ENCODE measurements around the gene LMBRD2. TPM values are rescaled to one million over a fixed set of nuclear protein-coding genes. Genes with fewer than 3 reads are reported as not detected.

Gene LMBRD2
- total RNA-seq, 4 donors from 2014 or later: 18.1 to 23.5 (median 19.4) TPM

GRCh38 chr5:36178524-36178890 lies 26.8 kb upstream of the LMBRD2 start:
- H3K36me3 ChIP-seq: peaks cover 0 to 5% of the 10 kb centered on the region in 2 donors

GRCh38 chr5:36177715-36178523 lies 26.2 kb upstream of the LMBRD2 start:
- TF ChIP-seq CTCF (IDR thresholded peaks at IDR 0.05): peak in 5 of 6 experiments; percentile 25 to 73 (median 64)
- TF ChIP-seq POLR2A (IDR thresholded peaks at IDR 0.05): no peak
- no peak overlapping the region for H3K4me3 ChIP-seq (replicated peaks in 1 of 3)
- 65 to 67% methylated on average over 2 of the region's 2 CpGs for WGBS, 2 donors
- H3K36me3 ChIP-seq: peaks cover 0 to 11% of the 10 kb centered on the region in 2 donors
- no peaks in the 10 kb centered on the region for H3K4me1 ChIP-seq
- intact Hi-C loops (cut with DNase I): loop anchor here (5.0 kb wide), 1 partner anchor 129 kb away; no protein-coding TSS in a partner anchor
- no peaks in the 10 kb centered on the region for H3K9me3 ChIP-seq
- peak; percentile 15 to 16 for DNase-seq
- no peaks in the 10 kb centered on the region for H3K27me3 ChIP-seq
- H3K27ac ChIP-seq: no peak overlapping the region

More at GRCh38 chr5:36178524-36178890, 26.8 kb upstream of the LMBRD2 start:
- intact Hi-C loops (cut with DNase I): loop anchor here (5.0 kb wide), 1 partner anchor 129 kb away; no protein-coding TSS in a partner anchor
- TF ChIP-seq CTCF (IDR thresholded peaks at IDR 0.05) (no peak), POLR2A (IDR thresholded peaks at IDR 0.05) (no peak)
- Histone ChIP-seq H3K4me1 (no peaks in the 10 kb centered on the region), H3K4me3 (replicated peaks in 1 of 3) (no peak overlapping the region), H3K27ac (no peak overlapping the region), H3K9me3 (no peaks in the 10 kb centered on the region), H3K27me3 (no peaks in the 10 kb centered on the region)
- no peak for DNase-seq
- WGBS, 2 donors: 97% methylated on average over 3 of the region's 3 CpGs

- Histone ChIP-seq H3K4me3 (replicated peaks in 1 of 3) (no peak overlapping the region), H3K27ac (no peak overlapping the region), H3K36me3 (peaks cover 0 to 14% of the 10 kb centered on the region in 2 donors), H3K4me1 (no peaks in the 10 kb centered on the region), H3K27me3 (no peaks in the 10 kb centered on the region), H3K9me3 (no peaks in the 10 kb centered on the region)
- intact Hi-C loops (cut with DNase I): loop anchor here (5.0 kb wide), 1 partner anchor 130 kb away; no protein-coding TSS in a partner anchor
- WGBS, 2 donors: 91 to 99% methylated on average over 2 of the region's 2 CpGs
- TF ChIP-seq POLR2A (IDR thresholded peaks at IDR 0.05) (no peak), CTCF (IDR thresholded peaks at IDR 0.05) (no peak)
- no peak for DNase-seq
Measured at GRCh38 chr5:36177154-36177553, 25.5 kb upstream of the LMBRD2 start.

- WGBS, 2 donors: 90 to 91% methylated on average over 5 of the region's 5 CpGs
- TF ChIP-seq POLR2A (IDR thresholded peaks at IDR 0.05): no peak
- TF ChIP-seq CTCF (IDR thresholded peaks at IDR 0.05): no peak
- Histone ChIP-seq H3K27me3 (no peaks in the 10 kb centered on the region), H3K27ac (no peak overlapping the region), H3K36me3 (peaks cover 0 to 24% of the 10 kb centered on the region in 2 donors), H3K4me1 (no peaks in the 10 kb centered on the region), H3K9me3 (no peaks in the 10 kb centered on the region), H3K4me3 (replicated peaks in 1 of 3) (no peak overlapping the region)
- intact Hi-C loops (cut with DNase I): loop anchor here (5.0 kb wide), 1 partner anchor 132 kb away; no protein-coding TSS in a partner anchor
- no peak for DNase-seq
Measured at GRCh38 chr5:36175043-36175442, 23.4 kb upstream of the LMBRD2 start.

GRCh38 chr5:36174119-36174518 lies 22.4 kb upstream of the LMBRD2 start:
- H3K4me3 ChIP-seq (replicated peaks in 1 of 3): no peak overlapping the region
- intact Hi-C loops (cut with DNase I): no loop called here
- DNase-seq: no peak
- peaks cover 0 to 24% of the 10 kb centered on the region in 2 donors for H3K36me3 ChIP-seq
- no peak for TF ChIP-seq CTCF (IDR thresholded peaks at IDR 0.05)
- H3K9me3 ChIP-seq: no peaks in the 10 kb centered on the region
- no peaks in the 10 kb centered on the region for H3K27me3 ChIP-seq
- no peak overlapping the region for H3K27ac ChIP-seq
- H3K4me1 ChIP-seq: no peaks in the 10 kb centered on the region
- 83 to 89% methylated on average over 3 of the region's 3 CpGs for WGBS, 2 donors
